ENCODE data around the gene RCL1.
"Not testable (repeated sequence)": the region's sequence is repeated elsewhere in the genome, so short reads cannot be mapped to it uniquely, and the experiment has no call there.

RCL1 gene

GRCh38 chr9:4890242-4890641 is 97.5 kb downstream of the RCL1 start:
- DNase-seq, result no peak

DNA sequence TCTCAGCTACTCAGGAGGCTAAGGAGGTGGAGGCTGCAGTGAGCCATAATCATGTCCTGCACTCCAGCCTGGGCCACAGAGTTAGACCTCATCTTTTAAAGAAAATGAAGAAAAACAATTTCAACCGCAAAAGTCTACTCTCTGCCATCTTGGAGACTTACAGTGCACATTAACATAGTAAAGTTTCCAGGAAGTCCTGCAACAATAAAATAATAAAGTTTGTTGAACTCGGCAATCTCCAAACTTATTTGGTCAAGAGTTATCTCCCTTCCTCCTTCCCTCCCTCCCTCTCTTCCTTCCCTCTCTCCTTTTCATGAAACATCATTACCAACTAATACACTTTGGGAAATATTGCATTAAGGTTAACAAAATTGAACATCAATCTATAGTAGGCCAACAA is 98.2 kb downstream of the RCL1 start:
- DNase-seq, result no peak

DNA sequence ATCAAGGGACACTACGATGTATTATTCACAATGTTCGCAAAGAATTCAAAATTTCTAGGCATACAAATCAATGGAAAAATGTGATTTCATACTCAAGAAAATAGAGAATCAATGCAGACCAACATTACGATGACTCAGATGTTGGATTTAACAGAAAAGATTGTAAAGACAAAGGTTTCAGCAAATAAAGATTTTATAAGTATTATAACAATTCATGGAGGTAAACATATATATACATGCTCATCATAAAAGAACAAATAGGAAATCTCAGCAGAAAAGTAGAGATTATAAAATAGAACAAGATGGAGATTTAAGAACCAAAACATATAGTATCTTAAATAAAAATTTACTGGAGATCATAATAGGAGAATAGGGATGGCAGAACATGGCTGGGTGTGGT is 98.9 kb downstream of the RCL1 start:
- DNase-seq, result no peak

GRCh38 chr9:4892501-4893194 is 99.9 kb downstream of the RCL1 start:
- DNase-seq, result no peak

- DNase-seq, result no peak
Measured at GRCh38 chr9:4894076-4894475, 101.3 kb downstream of the RCL1 start.

GRCh38 chr9:4899853-4900252 is 107.1 kb downstream of the RCL1 start:
- not testable (repeated sequence) for DNase-seq

DNA sequence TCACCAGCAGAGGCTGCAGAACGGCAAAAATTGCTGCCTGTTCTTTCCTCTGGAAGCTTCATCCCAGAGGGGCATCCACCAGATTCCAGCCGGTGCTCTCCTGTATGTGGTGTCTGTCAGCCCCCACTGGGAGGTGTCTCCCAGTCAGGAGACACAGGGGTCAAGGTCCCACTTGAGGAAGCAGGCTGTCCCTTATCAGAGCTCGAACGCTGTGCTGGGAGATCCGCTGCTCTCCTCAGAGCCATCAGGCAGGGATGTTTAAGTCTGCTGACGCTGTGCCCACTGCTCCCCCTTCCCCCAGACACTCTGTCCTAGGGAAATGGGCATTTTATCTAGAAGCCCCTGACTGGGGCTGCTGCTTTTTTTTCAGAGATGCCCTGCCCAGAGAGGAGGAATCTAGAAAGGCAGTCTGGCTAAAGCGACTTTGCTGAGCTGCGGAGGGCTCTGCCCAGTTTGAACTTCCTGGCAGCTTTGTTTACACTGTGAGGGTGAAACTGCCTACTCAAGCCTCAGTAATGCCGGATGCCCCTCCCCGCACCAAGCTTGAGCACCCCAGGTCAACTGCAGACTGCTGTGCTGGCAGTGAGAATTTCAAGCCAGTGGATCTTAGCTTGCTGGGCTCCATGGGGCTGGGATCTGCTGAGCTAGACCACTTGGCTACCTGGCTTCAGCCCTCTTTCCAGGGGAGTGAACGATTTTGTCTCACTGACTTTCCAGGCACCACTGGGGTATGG is 108.8 kb downstream of the RCL1 start:
- not testable (repeated sequence) for DNase-seq

- no peak for DNase-seq
Measured at GRCh38 chr9:4902135-4902475, 109.4 kb downstream of the RCL1 start.

GRCh38 chr9:4904322-4905134 is 111.8 kb downstream of the RCL1 start:
- no peak for DNase-seq

- DNase-seq, result no peak
Measured at GRCh38 chr9:4905135-4905490, 112.4 kb downstream of the RCL1 start.
